GM21526 (cell line): ENCODE results near the gene INSYN2B.

Experiments
- ATAC-seq: cut with Tn5 transposase; IDR thresholded peaks from one replicate; pipeline ENCODE4 v1.9.1; 2021; ENCODE audit warnings: moderate library complexity; ENCODE audit not compliant: unreplicated experiment, low FRiP score

Gene INSYN2B

DNA sequence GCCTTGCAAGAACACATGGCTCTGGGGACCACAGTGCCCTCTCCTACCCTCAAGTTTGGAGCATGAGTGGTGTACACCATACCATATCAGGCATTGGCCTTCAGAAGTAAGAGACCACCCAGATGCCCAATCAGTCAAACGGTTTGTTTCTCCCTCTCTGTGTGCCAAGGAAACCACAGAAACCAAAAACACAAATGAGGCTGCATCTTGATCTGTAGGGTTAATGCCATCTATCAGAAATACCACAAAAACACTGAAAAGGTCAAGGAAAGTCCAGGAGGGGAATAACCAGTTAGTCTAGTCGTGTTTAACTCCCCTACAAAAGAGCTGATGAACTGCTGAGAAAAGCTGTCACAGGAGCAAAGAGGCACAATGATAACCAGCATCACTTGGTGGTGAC, 78.4 kb downstream of the INSYN2B start:
- no peak for ATAC-seq

DNA sequence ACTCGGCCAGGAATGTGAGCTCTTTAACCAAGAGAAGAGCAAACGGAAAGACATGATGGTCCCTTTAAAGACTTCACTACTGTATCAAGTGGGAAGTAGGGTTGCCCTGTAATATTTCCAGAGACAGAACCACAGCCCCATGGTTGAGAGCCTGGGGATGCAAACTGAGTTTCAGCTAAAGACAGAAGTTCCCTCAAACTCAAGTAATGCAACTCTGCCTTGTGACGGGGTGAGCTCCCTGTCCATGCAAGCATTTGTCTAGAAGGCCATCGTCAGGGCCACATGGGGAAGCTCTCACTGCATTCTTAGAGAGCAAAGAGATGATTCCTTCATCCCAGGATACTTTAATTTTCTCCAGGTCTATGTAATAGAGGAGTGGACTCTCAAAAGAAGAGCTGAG, 82.8 kb downstream of the INSYN2B start:
- no peak for ATAC-seq

- no peak for ATAC-seq
Observed at GRCh38 chr5:169895926-169896325, 84.4 kb downstream of the INSYN2B start.

- no peak for ATAC-seq
Observed at GRCh38 chr5:169893571-169893970, 86.7 kb downstream of the INSYN2B start.

DNA sequence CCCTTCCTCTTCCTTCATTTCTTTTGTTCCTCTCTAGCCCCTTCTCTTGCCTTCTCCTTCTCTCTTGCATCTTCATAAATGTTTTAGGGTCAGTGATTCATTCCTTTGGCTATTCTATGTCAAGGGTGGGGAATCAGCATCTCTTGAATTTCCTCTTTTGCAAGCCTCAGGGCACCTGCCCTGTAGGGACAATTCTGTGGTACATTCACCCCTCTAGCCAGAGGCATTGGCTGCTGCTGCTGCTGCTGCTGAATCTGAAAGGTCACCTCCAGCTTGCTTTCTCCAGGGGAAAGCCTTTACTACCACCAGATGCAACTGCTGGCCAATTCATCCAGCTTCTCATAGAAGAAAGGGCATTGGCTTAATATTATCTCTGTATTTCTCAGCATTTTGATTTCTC, 87.3 kb downstream of the INSYN2B start:
- ATAC-seq: no peak

- no peak for ATAC-seq
Observed at GRCh38 chr5:169889572-169889971, 90.7 kb downstream of the INSYN2B start.

- no peak for ATAC-seq
Observed at GRCh38 chr5:169886677-169887076, 93.6 kb downstream of the INSYN2B start.

DNA sequence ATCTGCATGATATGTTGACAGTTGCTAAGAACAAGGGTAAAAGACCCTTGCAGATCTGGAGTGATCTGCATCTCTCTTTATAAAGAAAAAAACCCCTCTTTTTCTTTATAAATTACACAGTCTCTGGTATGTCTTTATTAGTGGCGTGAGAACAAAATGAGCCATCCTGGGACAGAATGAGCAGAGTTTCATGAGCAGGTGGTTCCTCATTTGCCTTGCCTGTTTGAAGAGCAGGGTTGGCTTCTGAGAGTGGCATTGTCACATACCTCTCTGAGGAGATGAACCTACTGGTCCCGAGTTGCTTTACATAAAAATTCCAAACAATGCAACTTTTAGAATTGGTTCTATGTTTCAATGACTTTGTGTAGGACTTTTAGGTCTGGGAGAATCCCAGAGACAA, 94.3 kb downstream of the INSYN2B start:
- ATAC-seq: no peak

- ATAC-seq: no peak
Observed at GRCh38 chr5:169881702-169882303, 98.5 kb downstream of the INSYN2B start.

DNA sequence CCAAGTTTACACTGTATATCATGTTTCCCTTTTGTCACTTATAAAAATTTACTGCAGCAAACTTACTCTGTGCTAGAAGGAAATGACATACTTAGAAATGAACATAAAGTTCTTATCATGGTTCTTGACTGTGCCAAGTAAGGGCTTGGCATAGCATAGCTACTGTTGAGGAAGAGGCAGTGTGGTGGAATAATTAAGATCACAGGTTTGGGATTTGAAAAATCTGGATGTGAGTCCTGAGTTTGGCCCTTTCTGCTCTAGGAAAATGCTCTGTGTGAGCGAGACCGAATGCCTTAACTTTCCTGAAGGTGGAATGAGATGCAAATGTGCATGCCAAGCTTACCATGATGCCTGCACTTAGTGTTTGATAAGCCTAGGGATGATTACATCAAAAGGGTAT, 99.5 kb downstream of the INSYN2B start:
- no peak for ATAC-seq

- ATAC-seq: no peak
Observed at GRCh38 chr5:169880012-169880663, 100.2 kb downstream of the INSYN2B start.

- no peak for ATAC-seq
Observed at GRCh38 chr5:169876386-169876785, 103.9 kb downstream of the INSYN2B start.

DNA sequence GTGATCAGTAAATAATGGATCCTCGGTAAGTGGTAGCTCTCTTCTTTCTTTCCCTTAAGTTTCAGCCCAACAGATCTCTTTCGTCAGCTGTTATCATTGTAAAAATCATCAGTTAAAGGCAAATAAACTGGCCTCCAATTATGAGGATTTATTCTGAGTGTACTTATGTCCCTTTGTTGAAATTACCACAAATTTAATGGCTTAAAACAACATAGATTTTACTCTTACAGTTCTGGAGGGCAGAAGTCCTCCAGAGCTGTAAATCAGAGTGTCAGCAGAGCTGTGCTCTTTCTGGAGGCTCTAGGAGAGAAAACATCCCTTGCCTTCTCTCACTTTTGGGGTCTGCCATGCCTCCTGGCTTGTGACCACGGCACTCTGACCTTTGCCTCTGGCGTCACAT, 104.6 kb downstream of the INSYN2B start:
- ATAC-seq: no peak

DNA sequence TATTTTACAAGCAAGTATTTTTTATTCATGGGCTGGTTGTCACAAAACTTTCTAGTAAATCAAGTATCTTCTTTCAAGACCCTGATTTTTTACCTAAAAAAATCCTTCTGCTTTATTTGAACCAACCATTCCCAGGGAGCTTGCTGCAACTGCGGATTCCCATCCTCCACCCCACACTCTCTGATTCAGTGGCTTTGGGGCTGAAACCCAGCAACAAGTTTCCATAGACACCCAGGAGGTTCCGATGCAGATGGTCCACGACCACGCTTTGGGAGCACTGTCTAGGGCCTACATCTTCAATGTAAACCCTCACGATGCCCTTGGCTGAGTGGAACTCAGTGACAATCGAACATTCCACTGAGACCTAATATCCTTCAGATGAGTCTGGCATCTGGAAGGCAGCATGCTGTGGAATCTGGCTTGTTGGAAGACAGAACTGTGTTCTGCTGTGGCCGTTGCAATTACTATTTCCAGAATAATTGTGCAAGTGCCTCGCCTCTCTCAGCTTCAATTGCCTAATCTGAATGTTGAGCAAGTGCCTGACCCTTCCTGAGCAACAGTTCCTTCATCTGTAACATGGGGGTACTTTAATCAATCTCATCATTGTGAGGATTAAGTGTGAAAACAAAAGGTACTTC, 105.1 kb downstream of the INSYN2B start:
- no peak for ATAC-seq

DNA sequence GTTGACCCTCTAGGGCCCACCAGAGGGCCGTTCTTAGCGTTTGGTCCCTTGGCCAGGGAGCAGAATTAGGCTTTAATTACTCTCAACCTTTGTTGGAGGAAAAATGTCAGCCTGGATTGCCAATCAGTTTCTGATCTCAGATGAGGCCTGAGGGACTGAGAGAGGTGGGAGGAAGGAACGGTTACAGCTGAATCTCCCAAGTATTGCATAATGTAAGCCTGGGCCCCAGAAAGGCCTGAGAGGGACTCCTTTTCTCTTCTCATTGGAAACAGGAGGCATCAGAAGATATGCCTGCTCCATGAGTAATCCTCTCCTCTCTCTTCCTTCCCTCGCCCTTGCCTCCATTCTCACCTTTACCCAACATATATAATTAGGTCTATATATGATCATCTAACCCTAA, 105.7 kb downstream of the INSYN2B start:
- no peak for ATAC-seq

DNA sequence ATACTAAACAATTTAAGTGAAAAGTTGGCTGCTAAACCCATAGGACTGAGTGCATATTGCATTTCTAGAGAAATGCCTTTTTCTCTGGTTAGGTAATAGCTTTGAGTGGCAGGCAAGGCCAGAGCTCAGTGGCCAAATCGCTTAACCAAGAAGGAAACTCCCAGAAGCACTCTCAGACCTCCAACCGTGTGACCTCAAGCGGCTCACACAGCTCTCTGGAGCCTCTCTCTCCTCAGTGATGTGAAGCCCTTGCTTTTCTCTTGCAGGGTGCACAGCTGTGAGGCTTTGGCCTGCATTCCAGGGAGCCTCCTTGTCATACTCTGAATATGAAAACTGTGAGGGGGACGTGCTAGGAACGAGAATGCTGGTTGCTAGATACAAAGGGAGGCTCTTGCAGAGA, 106.7 kb downstream of the INSYN2B start:
- ATAC-seq: no peak

DNA sequence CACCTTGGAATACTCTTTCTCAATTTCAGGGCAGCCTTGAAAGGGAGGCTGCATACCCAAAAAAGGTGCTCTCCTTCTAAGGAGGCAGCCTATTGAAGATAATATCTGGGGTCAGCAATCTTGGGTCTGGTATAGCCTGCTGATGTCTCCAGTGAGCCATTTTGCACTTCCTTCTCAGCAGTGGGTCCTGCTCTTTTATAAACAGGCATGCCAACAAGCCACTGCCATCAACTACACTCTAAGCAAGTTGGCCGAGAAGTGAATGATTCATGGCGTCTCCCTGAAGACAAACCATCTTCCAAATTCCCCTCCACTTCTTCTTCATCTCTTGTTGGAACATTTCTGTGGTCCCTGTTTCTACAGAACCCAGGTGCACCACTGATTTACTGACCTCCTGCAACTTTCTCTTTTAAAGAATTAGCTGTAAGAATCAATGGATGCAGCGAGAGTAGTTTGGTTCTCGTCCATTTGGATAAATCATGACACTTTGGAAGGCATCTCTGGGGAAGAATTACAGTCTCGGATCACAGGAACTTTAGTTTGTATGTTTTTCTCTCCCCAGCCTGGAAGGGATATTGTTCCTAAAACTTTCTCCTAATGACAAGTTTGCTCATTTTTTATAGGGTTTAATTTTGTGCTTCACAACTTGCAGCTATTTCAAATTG, 108.3 kb downstream of the INSYN2B start:
- no peak for ATAC-seq

GRCh38 chr5:169870211-169870610, 110.1 kb downstream of the INSYN2B start:
- no peak for ATAC-seq

GRCh38 chr5:169869066-169869465, 111.2 kb downstream of the INSYN2B start:
- no peak for ATAC-seq

- no peak for ATAC-seq
Observed at GRCh38 chr5:169867347-169867746, 112.9 kb downstream of the INSYN2B start.

GRCh38 chr5:169864483-169864882, 115.8 kb downstream of the INSYN2B start:
- no peak for ATAC-seq

DNA sequence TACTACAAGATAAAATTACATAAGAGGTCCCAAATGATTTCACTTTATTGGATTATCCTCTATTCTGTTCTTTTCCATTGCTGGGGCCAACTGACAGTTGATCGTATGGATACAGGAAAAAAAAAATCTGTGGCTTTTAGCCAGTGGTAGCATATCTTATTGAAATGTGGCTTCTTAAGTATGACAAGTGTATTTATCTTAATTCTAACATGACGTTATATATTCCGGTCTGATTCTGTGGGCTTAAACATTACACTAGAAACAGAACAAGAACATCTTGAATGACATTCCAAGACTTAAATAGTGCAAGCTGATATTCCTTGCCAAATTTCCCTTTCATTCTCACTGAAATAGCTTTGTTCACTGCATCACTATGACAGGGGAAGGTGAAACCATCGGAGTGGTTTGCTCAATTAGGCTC, 117.9 kb downstream of the INSYN2B start:
- ATAC-seq: no peak
